Measurements from ENCODE around the gene CFC1B.
"Not testable (repeated sequence)": the region's sequence is repeated elsewhere in the genome, so short reads cannot be mapped to it uniquely, and the experiment has no call there.

Gene CFC1B

DNA sequence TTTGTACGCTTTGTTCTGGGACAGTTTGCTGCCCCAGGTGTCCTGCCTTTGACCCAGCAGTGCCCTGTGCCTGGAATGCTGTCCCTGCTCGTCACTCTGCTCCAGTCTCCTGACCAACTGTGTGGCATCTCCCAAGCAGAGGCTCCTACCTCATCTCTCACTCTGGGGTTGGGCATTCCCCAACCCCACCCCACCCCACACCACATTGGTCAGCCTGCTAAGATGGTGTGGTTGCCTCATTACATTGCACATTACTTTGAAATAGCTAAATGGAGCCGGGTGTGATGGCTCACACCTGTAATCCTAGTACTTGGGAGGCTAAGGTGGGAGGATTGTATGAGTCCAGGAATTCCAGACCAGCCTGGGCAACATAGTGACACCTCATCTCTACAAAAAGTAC, 50.9 kb downstream of the CFC1B start:
- DNase-seq = not testable (repeated sequence)

DNA sequence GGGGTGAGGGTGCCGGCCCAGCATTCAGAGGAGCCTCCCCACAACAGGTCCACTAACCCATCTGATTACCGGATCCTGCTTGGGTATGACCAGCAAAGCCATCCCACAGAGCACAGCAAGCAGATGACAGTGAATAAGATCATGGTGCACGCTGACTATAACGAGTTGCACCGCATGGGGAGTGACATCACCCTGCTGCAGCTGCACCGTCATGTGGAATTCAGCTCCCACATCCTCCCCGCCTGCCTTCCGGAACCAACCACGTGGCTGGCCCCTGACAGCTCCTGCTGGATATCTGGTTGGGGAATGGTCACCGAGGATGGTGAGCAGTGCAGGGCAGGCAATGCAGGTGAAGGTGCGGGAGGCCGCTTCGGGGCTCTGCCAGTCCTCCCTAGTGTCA, 53.2 kb downstream of the CFC1B start:
- DNase-seq = not testable (repeated sequence)

DNA sequence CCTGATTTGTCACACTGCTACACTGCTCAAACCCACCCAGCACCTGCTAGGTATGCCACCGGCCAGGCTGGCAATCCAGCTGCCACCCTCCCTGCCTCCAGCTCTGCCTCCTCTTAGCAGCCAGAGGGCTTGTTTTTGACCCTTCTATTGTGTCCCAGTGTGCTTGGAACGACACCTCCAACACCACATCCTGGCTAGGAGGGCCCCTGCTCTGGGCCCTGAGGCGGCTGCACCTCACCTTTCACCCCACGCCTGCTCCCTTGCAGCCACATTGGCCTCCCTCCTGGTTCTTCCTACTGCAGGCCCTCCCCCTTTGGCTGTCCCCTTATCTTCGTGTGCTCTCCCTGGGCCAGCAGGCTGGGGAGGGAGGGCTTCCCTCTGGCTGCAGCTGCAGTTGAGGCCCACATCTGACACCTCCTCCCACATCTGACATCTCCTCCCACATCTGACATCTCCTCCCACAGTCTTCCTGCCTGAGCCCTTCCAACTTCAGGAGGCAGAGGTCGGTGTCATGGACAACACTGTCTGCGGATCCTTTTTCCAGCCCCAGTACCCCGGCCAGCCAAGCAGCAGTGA, 55.3 kb downstream of the CFC1B start:
- DNase-seq = not testable (repeated sequence)

DNA sequence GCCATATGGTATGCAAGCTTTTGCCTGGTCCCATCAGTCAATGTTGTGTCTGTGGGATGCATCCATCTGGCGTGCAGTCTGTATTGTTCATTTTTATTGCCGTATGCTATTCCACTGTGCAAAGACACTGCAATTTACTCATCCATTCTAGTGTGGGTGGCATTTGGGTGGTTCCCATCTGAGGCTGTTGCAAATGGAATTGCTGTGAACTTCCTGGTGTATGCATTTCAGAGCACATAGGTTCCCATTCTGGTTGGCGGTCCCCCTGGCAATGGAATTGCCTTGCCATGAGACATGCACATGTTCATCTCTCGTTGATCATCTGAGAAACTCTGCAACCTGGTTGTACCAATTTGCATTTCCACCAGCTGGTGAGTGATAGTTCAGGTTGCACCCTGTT, 56.5 kb downstream of the CFC1B start:
- not testable (repeated sequence) for DNase-seq
